Astrocyte of the hippocampus (primary cell): ENCODE data around the gene ALPG.
A peak's percentile ranks its signal among the peaks of the same experiment; 100 is the strongest.
"Not testable (repeated sequence)": the region's sequence is repeated elsewhere in the genome, so short reads cannot be mapped to it uniquely, and the experiment has no call there.

Source experiments
- DNase-seq: peaks from one replicate; pipeline ENCODE4 v3.0.0; 2011; ENCODE audit warnings: low read depth, low spot score

Gene ALPG

GRCh38 chr2:232419245-232420072, 12.8 kb downstream of the ALPG start:
- DNase-seq = peak; percentile 33

- DNase-seq = no peak
Measured at GRCh38 chr2:232420073-232420454, 13.4 kb downstream of the ALPG start.

DNA sequence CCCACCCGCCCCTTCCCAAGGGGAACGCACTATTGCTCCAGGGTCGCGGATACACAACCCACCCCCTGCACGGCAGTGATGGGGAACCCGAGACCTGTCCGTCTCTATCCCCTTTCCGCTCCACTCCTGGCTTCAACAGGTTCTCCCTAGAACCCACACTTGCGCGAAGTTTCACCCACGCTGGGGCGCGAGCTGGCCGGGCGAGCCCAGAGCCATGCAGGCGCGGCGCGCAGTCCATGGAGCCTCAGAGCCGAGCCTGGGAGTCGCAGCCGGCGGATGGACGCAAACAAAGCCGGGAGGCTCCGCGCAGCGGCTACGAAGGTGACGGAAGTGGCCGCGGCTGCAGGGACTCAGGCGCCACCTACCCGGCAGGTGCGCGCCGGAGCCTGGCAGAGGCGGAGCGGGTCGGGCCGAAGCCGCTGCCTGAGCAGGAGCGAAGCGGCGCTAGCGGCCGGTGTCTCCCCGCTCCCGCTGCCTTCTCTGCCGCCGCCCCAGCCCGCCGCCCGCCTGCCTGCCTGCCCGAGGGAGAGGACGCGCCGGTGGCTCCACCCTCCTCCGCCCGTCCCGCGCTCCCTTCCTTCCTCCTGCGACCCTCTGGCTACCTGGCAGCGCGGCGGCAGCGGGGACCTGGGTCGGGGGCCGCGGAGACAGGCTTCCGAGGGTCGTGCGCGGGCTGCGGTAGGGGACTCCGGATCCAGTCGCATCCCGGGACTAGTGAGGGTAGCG, 14.0 kb downstream of the ALPG start:
- peak; percentile 56 for DNase-seq

- peak; percentile 16 for DNase-seq
Measured at GRCh38 chr2:232421189-232421785, 14.6 kb downstream of the ALPG start.

DNA sequence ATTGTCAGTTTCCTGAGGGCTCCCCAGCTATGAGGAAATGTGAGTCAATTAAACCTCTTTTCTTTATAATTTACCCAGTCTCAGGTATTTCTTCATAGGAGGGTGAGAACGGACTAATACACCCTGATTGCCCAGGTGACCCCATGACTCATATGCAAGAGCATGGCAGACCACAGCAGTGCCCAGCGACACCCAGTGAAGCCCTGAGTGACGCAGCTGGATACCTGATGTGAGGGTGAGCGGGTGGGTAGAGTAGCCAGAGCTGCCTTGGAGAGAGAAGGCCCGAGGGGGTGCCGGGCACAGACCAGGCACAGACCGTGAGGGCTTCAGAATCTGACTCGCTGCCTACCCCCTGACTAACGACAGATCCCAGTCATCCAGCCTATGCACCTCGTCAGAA, 15.4 kb downstream of the ALPG start:
- no peak for DNase-seq

GRCh38 chr2:232422996-232423395, 16.4 kb downstream of the ALPG start:
- not testable (repeated sequence) for DNase-seq

DNA sequence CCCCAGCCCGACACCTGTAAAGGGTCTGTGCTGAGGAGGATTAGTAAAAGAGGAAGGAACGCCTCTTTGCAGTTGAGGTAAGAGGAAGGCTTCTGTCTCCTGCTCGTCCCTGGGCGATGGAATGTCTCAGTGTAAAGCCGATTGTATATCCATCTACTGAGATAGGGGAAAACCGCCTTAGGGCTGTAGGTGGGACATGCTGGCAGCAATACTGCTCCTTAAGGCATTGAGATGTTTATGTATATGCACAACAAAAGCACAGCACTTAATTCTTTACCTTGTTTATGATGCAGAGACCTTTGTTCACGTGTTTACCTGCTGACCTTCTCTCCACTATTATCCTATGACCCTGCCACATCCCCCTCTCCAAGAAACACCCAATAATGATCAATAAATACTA, 16.8 kb downstream of the ALPG start:
- DNase-seq = not testable (repeated sequence)

GRCh38 chr2:232431705-232432590, 25.3 kb downstream of the ALPG start:
- DNase-seq = no peak

GRCh38 chr2:232432598-232433184, 26.0 kb downstream of the ALPG start:
- no peak for DNase-seq

- not testable (repeated sequence) for DNase-seq
Measured at GRCh38 chr2:232433622-232434021, 27.0 kb downstream of the ALPG start.

- no peak for DNase-seq
Measured at GRCh38 chr2:232434091-232434490, 27.4 kb downstream of the ALPG start.

GRCh38 chr2:232434563-232435374, 28.1 kb downstream of the ALPG start:
- no peak for DNase-seq

GRCh38 chr2:232435375-232435648, 28.7 kb downstream of the ALPG start:
- no peak for DNase-seq

- no peak for DNase-seq
Measured at GRCh38 chr2:232435805-232436204, 29.2 kb downstream of the ALPG start.

GRCh38 chr2:232436381-232437194, 29.9 kb downstream of the ALPG start:
- DNase-seq = no peak

GRCh38 chr2:232437195-232437571, 30.5 kb downstream of the ALPG start:
- no peak for DNase-seq

DNA sequence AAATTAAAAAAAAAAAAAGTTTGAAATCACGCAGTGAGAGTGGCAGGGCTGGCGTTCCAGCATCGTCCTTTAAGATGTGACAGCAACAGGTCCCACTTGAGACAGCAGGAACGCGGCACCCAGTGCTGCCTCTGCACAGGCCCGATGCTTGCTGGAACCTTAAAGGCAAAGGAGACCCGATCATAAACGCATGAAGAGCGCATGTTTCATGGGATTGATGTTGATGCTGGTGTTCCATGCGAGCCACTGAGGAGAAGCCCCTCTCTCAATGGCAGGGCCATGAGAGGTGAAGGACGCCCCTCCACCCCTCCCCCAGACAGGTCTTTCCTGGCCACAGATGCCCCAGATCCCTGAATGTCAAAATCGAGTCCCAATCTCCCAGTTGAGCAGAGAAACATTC, 31.4 kb downstream of the ALPG start:
- DNase-seq = no peak

DNA sequence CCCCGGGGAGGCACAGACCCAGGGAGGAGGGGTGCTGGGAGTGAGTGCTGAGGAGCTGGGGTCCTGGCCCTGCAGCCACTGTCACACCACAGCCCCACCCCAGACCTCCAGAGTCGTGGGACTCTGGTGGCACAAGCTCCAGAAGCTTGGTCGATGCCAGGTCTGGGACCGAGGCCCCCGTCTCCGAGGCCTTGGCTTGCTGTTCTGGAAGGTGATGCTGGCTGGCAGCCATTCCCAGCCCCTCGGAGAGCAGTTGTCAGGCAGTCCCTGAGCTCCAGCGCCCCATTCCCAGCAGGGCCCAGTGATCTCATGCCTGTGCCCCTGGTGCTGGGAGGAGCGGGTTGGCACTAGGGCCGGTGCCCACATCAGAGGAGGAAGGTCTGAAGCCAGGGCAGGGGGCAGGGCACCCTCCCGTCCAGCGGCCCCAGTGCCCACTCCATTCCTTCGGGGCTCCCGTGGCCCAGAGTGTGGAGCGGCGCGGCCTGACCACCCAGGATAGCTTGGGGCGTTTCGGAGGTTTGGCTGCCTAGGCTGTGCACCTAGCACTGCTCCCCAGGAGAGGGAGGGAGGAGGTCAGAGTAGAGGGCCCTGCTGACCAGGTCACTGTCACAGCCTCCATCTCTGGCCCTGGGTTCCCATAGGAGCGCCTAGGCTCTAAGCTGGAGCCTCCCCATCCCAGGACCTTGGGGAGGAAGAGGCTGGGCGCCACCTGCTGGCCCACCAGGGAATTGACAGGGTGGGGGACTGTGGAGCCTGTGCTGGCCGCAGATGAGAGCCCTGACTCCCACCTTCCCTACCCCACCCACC, 32.5 kb downstream of the ALPG start:
- DNase-seq = peak; percentile 22

DNA sequence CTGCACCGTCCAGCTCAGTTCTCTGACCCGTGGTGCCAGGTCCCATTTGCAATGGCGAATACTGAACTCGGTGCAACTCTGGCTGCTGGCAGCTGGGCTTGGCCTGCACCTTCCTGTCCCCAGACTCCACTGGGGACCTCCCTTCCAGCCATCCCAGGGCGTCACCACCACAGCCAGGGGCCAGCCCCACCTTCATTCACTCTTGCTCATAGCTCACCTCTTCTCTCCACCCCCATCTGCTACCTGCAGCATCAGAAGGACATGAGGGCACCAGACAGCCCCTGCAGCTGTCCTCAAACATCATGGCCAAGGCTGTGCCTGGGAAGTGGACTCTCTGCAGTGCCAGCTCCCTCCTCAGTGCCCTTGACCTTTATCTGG, 33.1 kb downstream of the ALPG start:
- no peak for DNase-seq
